CD4-positive, alpha-beta T cell treated with Interferon alpha-2 for 1 hour (primary cell): ENCODE measurements around the gene VCL.
A peak's percentile ranks its signal among the peaks of the same experiment; 100 is the strongest.
"Not testable (repeated sequence)": the region's sequence is repeated elsewhere in the genome, so short reads cannot be mapped to it uniquely, and the experiment has no call there.

ENCODE experiments used
- DNase-seq, 2 donors: peaks; one replicate each; pipeline ENCODE4 v3.0.0-alpha.2; 2020 to 2022

The VCL gene

GRCh38 chr10:74117738-74118137, 119.8 kb downstream of the VCL start:
- DNase-seq, result no peak

- DNase-seq, result no peak
Observed at GRCh38 chr10:74118804-74119203, 120.9 kb downstream of the VCL start.

GRCh38 chr10:74120911-74121310, 123.0 kb downstream of the VCL start:
- DNase-seq, result no peak

DNA sequence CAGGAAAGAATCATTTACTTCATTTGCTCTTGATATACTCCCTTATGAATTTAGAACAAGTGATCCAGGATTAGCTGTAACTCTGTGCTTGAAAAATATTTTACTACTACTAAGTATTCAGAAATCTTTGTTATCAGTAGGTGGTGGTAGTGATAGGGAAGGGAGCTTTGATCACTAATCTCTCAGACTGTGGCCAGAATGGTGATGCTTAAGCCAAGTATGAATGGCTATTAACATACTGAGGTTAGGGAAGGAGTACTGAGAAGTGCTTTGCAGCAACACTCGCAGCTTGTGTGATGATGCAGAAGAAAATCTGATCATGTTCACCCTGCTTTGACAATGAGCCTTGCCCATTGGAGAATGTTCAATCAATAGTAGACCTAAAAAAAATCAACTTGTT, 123.5 kb downstream of the VCL start:
- DNase-seq, result no peak

DNA sequence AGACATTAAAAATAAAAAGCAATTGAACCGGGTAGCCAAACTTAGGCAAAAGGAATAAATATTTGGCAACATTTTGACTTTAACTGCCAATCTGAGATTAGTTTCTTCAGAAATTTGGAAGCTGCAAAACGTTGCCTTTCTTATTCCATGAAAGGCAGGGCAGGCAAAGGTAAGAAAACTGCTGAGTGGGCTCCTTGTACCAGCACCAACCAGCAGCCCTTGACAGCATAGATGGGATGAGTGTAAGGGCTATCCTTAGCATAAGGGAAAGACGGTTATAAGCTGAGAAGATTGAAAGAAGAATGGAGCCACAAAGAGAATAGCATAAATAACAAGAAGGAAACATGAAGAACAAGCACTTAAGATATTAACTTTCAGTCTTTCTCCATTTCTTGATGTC, 124.1 kb downstream of the VCL start:
- no peak for DNase-seq

GRCh38 chr10:74123081-74123480, 125.2 kb downstream of the VCL start:
- DNase-seq, result no peak

- no peak for DNase-seq
Observed at GRCh38 chr10:74133923-74134820, 136.3 kb downstream of the VCL start.

GRCh38 chr10:74135452-74135851, 137.5 kb downstream of the VCL start:
- DNase-seq, result no peak

GRCh38 chr10:74137992-74138391, 140.1 kb downstream of the VCL start:
- DNase-seq, result no peak

GRCh38 chr10:74138596-74138995, 140.7 kb downstream of the VCL start:
- DNase-seq, result not testable (repeated sequence)

DNA sequence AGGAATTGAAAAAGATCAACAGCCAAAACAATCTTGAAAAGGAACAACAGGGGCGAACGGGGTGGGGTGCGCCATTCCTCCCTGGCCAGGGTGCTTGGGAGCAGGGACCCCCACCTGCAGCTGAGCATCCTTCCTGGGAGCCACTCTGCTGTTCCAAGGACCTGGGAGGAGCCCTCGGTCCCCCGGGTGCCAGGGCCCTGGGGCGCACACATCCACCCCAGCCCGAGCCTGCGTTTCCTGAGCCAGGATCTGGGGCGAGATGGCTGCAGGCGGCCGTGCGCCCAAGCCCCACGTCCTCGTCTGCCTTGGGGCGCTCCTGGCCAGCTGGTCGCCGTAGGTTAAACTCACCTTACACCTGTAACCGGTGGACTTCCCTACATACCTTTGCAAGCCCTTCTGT, 142.1 kb downstream of the VCL start:
- DNase-seq, result no peak

- DNase-seq, result no peak
Observed at GRCh38 chr10:74140553-74140952, 142.6 kb downstream of the VCL start.

GRCh38 chr10:74145133-74145532, 147.2 kb downstream of the VCL start:
- DNase-seq, result no peak

GRCh38 chr10:74146980-74147379, 149.1 kb downstream of the VCL start:
- not testable (repeated sequence) for DNase-seq

- no peak for DNase-seq
Observed at GRCh38 chr10:74150204-74150989, 152.5 kb downstream of the VCL start, which contains the start of gene AP3M1. AP3M1 (minus strand) TSS chr10:74150828; CDS start chr10:74138379, 12,449 bp downstream.

- DNase-seq, result peak; percentile 99 to 100
Observed at GRCh38 chr10:74150990-74151878, 153.3 kb downstream of the VCL start, which contains the start of gene ADK. ADK (plus strand) TSS chr10:74151221; CDS start chr10:74151279, 58 bp downstream.

DNA sequence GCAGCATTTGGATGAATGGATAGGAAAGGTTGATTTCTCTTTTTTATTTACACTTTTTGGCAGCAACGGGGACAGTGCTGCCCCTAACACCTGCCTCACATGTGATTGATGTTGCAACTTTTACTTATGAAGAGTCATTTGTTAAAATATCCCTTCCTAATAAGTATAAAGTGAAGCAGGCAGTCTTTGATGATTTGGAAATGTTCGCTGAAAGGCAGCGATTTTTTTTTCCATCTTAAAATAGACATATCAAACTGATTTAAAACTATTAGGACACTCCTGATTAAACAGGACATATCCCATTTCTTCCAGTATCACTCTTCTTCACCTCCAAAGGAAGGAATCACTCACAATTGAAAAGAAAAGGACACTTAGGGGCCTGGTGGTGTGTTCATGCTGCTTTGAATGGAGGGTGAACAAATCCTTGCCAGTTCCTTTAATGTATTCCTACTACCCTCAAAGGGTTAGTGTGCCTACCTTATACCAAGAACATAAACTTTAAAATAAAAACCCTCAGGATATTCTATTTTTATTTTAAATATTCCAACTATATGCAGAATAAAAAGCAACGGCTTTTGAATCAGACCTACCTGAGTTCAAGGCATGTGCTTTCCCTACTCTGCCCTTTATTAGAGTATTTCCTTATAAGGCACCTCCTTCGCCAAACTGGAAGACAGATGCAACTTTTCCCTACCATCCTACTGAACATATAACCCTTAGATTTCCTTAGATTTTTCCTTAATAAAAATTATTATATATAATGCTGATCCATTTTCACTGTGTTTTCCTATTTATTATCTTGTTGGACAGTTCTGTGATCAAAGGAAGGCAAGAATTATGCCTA, 154.2 kb downstream of the VCL start:
- DNase-seq, result no peak

DNA sequence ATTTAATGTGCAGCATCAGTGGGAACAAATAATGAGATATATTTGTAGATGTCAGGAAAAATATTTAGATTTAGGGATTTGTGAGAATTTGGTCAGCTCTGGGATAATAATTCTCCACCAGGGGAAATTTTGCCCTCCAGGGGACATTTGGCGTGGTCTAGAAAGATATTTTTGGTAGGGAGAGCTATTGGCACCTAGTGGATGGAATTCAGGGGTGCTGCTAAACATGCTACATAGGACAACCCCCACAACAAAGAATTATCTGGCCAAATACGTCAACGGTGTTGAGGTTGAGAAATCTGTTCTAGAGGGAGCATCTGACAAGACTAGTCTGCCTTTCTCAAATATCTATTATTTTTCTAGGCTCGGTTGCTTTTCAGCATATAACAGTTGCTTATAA, 155.2 kb downstream of the VCL start:
- no peak for DNase-seq

DNA sequence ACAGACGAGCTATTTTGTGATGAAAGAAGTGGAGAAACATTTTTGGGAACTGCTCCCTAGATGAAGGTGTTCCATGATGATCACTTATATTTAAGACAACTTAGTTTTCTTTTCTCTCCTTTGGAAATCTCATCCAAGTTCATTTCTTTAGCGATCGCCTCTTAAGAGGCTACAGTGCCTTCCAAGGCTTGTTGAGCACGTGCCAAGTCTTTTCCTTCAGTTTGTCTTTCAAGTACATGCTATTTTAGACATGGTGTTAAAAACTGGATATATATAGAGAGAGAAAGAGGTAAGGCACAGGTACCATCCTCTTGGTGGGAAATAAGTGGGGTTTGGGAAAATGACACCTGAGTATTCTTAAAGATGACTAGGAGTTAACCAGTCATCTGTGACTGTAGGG, 155.8 kb downstream of the VCL start:
- DNase-seq, result no peak

GRCh38 chr10:74156919-74157289, 159.0 kb downstream of the VCL start:
- DNase-seq, result no peak

DNA sequence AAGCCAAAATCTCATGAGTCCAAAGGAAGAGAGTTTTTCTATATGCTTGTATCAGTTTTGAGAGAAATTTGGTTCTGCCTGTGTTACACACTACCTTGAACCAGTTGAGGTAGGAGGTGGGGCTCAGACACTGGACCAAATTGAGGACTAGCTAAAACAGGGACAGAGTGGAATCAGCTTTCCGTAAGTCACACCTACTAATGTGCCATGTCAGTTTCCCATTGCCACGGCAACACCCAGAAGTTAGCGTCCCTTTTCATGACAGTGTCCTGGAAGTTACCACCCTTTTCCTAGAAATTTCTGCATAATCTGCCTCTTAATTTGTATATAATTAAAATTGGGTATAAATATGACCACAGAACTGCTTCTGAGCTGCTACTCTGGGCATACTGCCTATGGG, 162.1 kb downstream of the VCL start:
- no peak for DNase-seq
